NCI-H82 (cell line): Measurements from ENCODE around the gene UQCC3.
A peak's percentile ranks its signal among the peaks of the same experiment; 100 is the strongest.
"Not testable (repeated sequence)": the region's sequence is repeated elsewhere in the genome, so short reads cannot be mapped to it uniquely, and the experiment has no call there.

ENCODE experiments used
- DNase-seq: peaks from one replicate; lab custom pipeline; 2025; lab: John Stamatoyannopoulos, UW

Gene UQCC3

GRCh38 chr11:62671608-62672389, at the start of gene UQCC3, which contains the start of gene LBHD1:
UQCC3 (plus strand) TSS chr11:62671673; CDS start chr11:62671746, 73 bp downstream.
LBHD1 (minus strand) TSS chr11:62672267; CDS start chr11:62670031, 2,236 bp downstream.
- DNase-seq = peak; percentile 93

GRCh38 chr11:62622476-62623089, 48.9 kb upstream of the UQCC3 start:
- no peak for DNase-seq

GRCh38 chr11:62627713-62628112, 43.8 kb upstream of the UQCC3 start:
- DNase-seq = no peak

- no peak for DNase-seq
Measured at GRCh38 chr11:62632492-62632891, 39.0 kb upstream of the UQCC3 start.

- no peak for DNase-seq
Measured at GRCh38 chr11:62644220-62644619, 27.3 kb upstream of the UQCC3 start.

- no peak for DNase-seq
Measured at GRCh38 chr11:62645671-62645945, 25.9 kb upstream of the UQCC3 start.

GRCh38 chr11:62645946-62646824, 25.3 kb upstream of the UQCC3 start, which contains the start of gene GANAB:
GANAB (minus strand) TSS chr11:62646613; CDS start chr11:62646599, 14 bp downstream.
- DNase-seq = peak; percentile 98

GRCh38 chr11:62646825-62647608, 24.5 kb upstream of the UQCC3 start:
- peak; percentile 45 for DNase-seq

GRCh38 chr11:62647609-62648005, 23.9 kb upstream of the UQCC3 start:
- DNase-seq = no peak

- DNase-seq = no peak
Measured at GRCh38 chr11:62648185-62648966, 23.1 kb upstream of the UQCC3 start.

GRCh38 chr11:62648967-62649364, 22.5 kb upstream of the UQCC3 start:
- DNase-seq = no peak

- no peak for DNase-seq
Measured at GRCh38 chr11:62649486-62649885, 22.0 kb upstream of the UQCC3 start.

GRCh38 chr11:62650283-62650682, 21.2 kb upstream of the UQCC3 start:
- not testable (repeated sequence) for DNase-seq

GRCh38 chr11:62652161-62653006, 19.1 kb upstream of the UQCC3 start:
- no peak for DNase-seq

GRCh38 chr11:62654297-62654696, 17.2 kb upstream of the UQCC3 start:
- no peak for DNase-seq

- no peak for DNase-seq
Measured at GRCh38 chr11:62656796-62657429, 14.6 kb upstream of the UQCC3 start.

- peak; percentile 82 for DNase-seq
Measured at GRCh38 chr11:62664405-62665074, 6.9 kb upstream of the UQCC3 start.

GRCh38 chr11:62665075-62665598, 6.3 kb upstream of the UQCC3 start, which contains the start of the genes C11orf98 and CSKMT:
C11orf98 (minus strand) TSS chr11:62665210; CDS start chr11:62665169, 41 bp downstream.
CSKMT (plus strand) TSS chr11:62665312; CDS start chr11:62665880, 568 bp downstream.
- DNase-seq = peak; percentile 94
